Embryonic facial prominence (tissue), 1 donor: ENCODE measurements around the gene FCMR.
"Not testable (repeated sequence)": the region's sequence is repeated elsewhere in the genome, so short reads cannot be mapped to it uniquely, and the experiment has no call there.

Experiments
- DNase-seq: peaks from one replicate; pipeline ENCODE4 v3.0.0-alpha.2; 2016; ENCODE audit errors: extremely low spot score

Gene FCMR

GRCh38 chr1:206949641-206950040, 27.9 kb upstream of the FCMR start:
- no peak for DNase-seq

- no peak for DNase-seq
Observed at GRCh38 chr1:206949208-206949607, 27.5 kb upstream of the FCMR start.

GRCh38 chr1:206947255-206947654, 25.5 kb upstream of the FCMR start:
- DNase-seq = no peak

- DNase-seq = no peak
Observed at GRCh38 chr1:206946261-206946660, 24.5 kb upstream of the FCMR start, which contains the start of gene PIGR. TSS of gene PIGR (minus strand) at chr1:206946466. CDS start at chr1:206940531, 5,935 bp downstream.

- no peak for DNase-seq
Observed at GRCh38 chr1:206945779-206946178, 24.0 kb upstream of the FCMR start.

GRCh38 chr1:206944703-206945102, 23.0 kb upstream of the FCMR start:
- no peak for DNase-seq

- no peak for DNase-seq
Observed at GRCh38 chr1:206941766-206942418, 20.2 kb upstream of the FCMR start.

GRCh38 chr1:206940588-206940936, 18.8 kb upstream of the FCMR start:
- DNase-seq = no peak

GRCh38 chr1:206939841-206940587, 18.3 kb upstream of the FCMR start:
- no peak for DNase-seq

GRCh38 chr1:206939131-206939530, 17.4 kb upstream of the FCMR start:
- no peak for DNase-seq

- DNase-seq = no peak
Observed at GRCh38 chr1:206937425-206937824, 15.7 kb upstream of the FCMR start.

GRCh38 chr1:206935491-206936067, 13.8 kb upstream of the FCMR start:
- DNase-seq = no peak

- no peak for DNase-seq
Observed at GRCh38 chr1:206933333-206933945, 11.7 kb upstream of the FCMR start.

- no peak for DNase-seq
Observed at GRCh38 chr1:206932177-206932576, 10.4 kb upstream of the FCMR start.

- DNase-seq = no peak
Observed at GRCh38 chr1:206931709-206932108, 10.0 kb upstream of the FCMR start.

GRCh38 chr1:206930210-206930798, 8.6 kb upstream of the FCMR start:
- no peak for DNase-seq

- DNase-seq = no peak
Observed at GRCh38 chr1:206929524-206929923, 7.8 kb upstream of the FCMR start.

- no peak for DNase-seq
Observed at GRCh38 chr1:206926286-206926685, 4.5 kb upstream of the FCMR start.

GRCh38 chr1:206925106-206925736, 3.5 kb upstream of the FCMR start:
- no peak for DNase-seq

- no peak for DNase-seq
Observed at GRCh38 chr1:206924592-206925105, 2.9 kb upstream of the FCMR start.

GRCh38 chr1:206923961-206924557, 2.3 kb upstream of the FCMR start:
- not testable (repeated sequence) for DNase-seq
